ENCODE data around the gene ELP4.

GRCh38 chr11:31651208-31651607, 141.6 kb downstream of the ELP4 start:
- no peak for TF ChIP-seq CTCF (IDR thresholded peaks at IDR 0.05 in 4 of 5, conservative IDR thresholded peaks at IDR 0.05 in 1 of 5)
- TF ChIP-seq POLR2A (IDR thresholded peaks at IDR 0.05): no peak
